GM21717 (cell line): ENCODE measurements around the gene ST7L.
"Not testable (repeated sequence)": the region's sequence is repeated elsewhere in the genome, so short reads cannot be mapped to it uniquely, and the experiment has no call there.

Experiments
- ATAC-seq: cut with Tn5 transposase; IDR thresholded peaks from one replicate; pipeline ENCODE4 v1.9.1; 2021; ENCODE audit warnings: mild to moderate bottlenecking, moderate library complexity; ENCODE audit not compliant: unreplicated experiment

The ST7L gene, protein sequence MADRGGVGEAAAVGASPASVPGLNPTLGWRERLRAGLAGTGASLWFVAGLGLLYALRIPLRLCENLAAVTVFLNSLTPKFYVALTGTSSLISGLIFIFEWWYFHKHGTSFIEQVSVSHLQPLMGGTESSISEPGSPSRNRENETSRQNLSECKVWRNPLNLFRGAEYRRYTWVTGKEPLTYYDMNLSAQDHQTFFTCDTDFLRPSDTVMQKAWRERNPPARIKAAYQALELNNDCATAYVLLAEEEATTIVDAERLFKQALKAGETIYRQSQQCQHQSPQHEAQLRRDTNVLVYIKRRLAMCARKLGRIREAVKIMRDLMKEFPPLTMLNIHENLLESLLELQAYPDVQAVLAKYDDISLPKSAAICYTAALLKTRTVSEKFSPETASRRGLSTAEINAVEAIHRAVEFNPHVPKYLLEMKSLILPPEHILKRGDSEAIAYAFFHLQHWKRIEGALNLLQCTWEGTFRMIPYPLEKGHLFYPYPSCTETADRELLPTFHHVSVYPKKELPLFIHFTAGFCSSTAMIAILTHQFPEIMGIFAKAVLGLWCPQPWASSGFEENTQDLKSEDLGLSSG

DNA sequence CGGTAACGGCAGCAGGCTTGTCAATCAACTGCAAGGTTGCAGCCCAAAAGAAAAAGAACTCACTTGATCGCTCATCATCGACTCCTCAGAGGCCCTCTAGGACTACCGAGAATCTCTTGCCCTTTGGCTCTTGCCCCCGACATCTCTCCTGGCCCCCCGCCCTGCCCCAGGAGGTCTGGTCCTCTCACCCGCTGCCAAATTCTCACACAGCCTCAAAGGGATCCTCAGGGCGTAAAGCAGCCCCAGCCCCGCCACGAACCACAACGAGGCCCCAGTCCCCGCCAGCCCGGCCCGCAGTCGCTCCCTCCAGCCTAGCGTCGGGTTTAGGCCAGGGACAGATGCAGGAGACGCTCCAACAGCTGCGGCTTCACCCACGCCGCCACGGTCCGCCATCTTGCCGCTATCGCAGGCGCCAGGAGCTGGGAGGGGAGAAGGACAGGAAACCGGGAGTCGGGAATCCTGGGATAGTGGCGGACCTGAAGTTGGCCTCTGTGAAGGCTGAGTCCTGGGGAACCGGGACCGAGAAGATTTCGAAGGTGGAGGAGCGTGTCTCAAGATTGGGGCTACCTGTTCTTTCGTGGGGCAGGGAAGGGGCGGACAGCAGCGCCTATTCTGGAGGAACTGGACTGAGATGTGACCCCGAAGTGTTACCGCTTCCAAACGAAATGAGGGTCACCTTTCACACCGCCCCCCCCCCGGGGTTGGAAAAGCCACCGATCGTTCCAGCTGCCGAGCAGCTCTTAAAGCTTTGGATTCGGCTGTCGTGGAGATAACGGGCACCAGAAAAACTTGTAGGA, at the start of gene ST7L:
ST7L (minus strand) TSS at position 421 of the 797 bp plus-strand sequence; CDS start at position 393, 28 bp downstream.
- no peak for ATAC-seq

DNA sequence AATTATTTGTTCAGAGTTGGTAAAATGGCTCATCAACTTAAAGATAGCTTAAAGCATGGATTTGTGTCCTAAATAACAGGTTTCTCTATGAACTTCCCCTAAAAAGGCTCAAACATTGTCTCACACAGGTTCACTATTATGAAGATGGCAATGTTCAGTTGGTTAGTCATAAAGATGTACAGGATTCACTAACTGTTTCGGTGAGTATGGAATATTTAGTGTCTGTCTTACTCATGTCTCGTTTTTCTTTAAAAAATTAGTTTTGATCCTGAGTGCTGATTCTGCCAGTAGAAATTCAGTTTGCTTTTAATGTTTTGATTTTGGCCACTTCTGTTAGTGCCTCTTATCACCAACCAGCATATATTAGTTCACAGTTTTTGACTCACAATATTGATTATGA, 48.0 kb upstream of the ST7L start:
- ATAC-seq: no peak

DNA sequence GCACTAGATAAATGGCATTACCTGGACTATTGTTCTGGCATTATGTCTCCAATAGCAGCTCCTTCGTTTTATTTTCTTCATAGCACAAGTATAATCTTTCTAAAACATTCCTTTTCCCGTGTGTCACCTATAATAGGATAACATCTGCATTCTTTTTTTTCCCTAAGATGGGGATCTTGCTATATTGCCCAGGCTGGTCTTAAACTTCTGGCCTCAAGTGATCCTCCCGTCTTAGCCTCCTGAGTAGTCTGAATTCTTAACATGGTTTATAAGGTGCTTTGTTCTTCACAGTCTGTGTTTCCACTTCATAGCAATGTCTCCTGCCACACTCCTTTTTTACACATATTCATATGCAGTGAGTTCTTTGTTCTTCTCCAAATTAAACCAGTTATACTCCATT, 46.9 kb upstream of the ST7L start:
- no peak for ATAC-seq

DNA sequence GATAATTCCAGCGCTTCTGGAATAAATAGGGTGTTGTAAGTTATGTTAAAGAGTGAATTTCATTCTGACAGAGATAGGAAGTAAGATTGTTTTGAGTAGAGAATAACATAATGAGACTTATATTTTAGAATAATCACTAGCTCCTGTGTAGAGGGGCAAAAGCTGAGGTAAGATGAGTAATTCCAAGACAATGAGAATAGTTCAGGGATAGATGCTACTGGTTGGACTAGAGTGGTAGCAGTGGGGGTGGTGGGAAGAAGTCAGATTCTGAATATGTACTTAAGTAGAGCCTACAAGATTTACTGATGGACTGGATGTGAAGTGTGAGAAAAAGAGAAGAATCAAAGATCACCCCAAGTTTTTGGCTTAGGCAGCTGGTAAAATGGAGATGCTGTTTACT, 32.3 kb upstream of the ST7L start:
- no peak for ATAC-seq

DNA sequence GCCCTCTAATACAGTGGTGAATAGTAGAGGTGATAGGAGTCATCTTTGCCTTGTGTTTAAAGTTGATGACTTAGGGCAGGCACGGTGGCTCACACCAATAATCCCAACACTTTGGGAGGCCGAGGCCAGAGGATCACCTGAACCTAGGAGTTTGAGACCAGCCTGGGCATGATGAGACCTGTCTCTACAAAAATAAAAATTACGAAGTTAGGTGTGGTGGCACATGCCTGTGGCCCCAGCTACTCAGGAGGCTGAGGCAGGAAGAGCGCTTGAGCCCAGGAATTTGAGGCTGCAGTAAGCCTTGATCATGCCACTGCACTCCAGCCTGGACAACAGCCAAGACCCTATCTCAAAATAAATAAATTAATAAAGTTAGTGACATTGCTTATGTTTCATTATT, 27.3 kb upstream of the ST7L start:
- no peak for ATAC-seq

DNA sequence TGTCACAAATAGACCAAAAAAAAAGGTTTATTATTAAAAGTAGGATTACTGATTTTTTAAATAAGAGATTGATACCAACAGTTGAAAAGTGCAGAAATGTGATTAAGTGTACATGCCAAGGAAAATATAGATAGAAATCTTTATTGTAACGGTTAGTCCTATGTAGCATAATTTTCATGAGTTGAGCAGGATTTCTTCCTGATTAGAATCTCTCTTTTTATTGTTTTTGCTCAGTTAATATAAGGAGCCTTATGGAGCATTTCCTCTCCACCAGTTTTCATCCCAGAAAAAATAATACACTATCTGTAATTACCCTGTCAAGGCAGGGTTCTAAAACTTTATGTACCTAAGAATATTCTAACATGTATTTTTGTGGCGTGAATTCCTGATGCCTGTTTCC, 24.1 kb upstream of the ST7L start:
- ATAC-seq: no peak

DNA sequence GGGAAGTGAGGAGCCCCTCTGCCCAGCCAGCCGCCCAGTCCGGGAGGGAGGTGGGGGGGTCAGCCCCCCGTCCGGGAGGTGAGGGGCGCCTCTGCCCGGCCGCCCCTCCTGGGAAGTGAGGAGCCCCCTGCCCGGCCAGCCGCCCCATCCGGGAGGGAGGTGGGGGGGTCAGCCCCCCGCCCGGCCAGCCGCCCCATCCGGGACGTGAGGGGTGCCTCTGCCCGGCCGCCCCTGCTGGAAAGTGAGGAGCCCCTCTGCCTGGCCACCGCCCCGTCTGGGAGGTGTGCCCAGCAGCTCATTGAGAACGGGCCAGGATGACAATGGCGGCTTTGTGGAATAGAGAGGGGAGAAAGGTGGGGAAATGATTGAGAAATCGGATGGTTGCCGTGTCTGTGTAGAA, 21.5 kb upstream of the ST7L start:
- not testable (repeated sequence) for ATAC-seq

DNA sequence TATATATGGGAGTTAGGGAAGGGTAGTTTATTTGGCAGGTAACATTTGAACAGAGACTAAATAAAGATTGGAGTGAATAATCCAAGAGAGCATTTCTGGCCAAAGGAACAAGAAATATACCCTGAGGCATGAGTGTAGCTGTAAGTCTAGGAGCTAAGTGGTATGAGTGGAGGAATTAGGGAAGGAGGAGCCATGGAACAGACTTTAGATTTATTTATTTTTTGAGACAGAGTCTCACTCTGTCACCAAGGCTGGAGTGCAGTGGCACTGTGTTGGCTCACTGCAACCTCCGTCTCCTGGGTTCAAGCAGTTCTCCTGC, 19.1 kb upstream of the ST7L start:
- ATAC-seq: no peak

DNA sequence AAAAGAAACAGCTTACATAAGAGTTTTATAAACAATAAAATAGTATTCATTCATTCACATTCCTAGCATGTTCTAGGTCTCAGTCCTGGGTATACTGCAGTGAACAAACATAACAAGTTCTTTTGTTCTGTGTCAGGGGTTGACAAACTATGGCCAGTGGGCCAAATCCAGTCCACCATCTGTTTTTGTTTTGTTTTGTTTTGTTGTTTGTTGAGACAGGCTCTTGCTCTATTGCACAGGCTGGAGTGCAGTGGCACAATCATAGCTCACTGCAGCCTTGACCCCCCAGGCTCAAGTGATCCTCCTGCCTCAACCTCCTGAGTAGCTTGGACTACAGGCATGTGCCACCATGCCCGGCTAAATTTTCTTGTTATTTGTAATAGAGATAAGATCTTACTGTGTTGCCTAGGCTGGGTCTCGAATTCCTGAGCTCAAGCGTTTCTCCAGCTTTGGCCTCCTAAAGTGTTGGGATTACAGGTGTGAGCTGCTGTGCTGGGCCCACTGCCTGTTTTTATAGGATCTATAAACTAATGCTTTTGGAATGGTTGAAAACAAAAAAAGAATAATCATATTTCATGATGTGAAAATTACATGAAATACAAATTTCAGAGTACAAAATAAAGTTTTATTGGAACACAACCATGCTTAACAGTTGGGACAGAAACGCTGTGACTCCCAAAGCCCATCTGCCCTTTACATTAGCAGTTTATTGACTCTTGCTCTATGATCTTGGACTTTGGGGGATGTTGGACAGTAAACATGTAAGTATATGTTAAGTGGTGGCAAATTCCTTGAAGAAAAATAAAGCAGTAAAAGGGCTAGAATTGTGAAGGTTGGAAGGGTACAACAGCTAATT, 18.5 kb upstream of the ST7L start:
- ATAC-seq: no peak

DNA sequence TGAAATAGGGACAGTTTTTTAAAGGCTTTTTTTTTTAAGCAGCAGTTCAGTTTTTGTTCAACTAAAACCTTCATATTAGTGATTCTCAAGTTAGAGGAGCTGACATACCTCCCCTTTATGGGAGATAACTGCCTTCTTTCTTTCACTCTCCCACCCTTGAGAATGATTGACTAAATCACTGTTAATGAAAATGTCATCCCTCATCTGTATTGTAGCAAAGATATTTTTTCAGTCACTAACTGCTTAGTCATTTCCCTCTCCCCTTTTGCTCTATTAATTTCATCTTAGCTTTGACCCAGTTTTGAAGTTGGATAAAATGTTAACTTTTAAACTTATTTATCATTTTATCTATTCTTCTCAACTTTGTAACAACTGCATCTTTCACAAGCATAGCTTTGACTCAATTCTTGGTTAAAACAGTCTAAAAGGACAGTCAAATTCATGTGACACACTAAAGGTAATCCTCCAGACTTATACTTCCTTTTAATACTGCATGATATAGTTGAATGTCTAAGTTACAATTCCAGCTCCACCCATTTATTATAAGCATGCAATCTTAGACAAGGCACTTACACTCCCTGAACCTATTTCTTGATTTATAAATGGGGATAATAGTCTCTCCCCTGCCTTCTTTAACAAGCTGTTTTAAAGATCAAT, 17.8 kb upstream of the ST7L start:
- no peak for ATAC-seq

DNA sequence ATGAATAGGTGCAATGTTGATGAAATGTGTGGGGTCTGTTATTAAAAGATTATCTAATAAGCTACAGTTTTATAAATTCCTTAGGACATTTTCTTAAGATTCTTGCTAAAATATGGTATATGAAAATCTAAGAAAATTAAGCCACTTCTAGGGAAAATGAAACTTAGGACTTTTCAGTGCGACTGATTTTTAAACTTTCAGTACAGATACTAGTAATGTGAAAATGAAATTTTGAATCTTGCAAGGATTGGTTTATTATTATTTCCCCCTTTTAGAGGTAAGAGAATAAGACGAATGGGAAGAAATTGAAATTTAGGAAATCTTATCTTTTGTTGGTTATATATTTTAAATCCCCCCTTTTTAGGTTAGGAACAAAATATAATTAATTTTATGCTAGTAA, 17.1 kb upstream of the ST7L start:
- peak; percentile 11 for ATAC-seq

DNA sequence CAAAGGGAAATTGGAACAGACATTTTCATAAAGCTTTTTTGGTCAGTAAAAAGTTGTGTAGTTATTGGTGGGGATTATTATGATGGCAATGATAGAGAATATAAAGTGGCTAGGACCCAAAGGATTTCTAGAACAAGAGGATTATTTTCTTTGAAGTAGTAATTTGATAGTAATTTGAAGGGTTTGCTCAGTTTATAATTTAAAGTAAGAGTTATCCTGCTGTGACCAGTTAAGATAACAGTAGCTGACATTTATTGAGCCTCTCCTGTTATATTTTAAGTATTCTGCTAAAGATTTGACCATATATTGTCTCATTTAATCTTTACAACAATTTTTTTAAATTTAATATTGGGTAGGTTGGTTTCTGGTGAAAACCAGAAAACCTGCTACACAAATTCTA, 15.4 kb upstream of the ST7L start:
- ATAC-seq: no peak

DNA sequence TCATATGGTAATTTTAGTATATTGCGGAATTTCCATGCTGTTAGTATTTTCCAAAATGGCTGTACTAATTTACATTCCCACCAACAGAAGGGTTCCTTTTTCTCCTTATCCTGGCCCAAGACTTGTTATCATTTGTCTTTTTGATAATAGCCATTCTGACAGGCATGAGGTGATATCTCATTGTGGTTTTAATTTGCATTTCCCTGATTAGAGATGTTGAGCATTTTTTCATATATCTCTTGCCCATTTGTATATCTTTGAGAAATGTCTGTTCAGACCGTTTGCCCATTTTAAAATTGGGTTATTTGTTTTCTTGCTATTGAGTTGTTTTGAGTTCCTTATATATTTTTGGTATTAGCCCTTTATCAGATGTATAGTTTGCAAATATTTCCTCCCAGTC, 14.7 kb upstream of the ST7L start:
- ATAC-seq: no peak

DNA sequence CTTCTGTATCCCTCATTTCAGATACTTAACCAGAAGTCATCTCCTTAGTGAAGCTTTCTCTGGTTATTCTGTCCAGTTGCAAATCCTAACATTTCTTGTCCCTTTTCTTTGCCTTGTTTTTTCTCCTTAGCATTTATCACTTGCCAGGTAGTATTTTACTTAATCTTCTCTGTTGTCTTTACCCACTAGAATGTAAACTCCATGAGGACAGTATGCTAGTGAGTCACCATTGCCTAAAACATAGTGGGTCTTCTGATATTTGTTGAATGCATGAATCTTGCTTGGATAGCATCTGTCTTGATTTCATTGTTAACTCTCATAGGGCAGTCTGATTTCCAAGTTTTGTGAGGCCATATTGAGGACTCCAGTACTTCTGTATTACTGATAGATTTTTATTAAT, 10.3 kb upstream of the ST7L start:
- no peak for ATAC-seq

DNA sequence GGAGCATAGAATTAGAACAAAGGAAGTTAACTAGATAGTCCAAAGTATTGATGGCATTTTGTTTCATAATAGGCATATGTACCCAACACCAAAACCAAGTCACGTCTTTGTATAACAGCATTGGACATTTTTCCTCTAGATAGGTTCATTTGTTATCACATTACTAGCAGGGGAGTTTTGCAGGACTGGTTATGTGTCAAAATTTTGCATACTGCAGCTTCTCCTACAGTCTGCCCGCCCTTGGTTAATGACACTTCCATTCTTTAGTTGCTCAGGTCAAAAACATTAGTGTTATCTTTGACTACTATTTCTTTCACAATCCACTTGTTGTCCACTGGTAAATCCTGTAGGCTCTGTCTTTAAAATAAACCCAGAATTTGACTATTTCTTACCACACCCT, 9.6 kb upstream of the ST7L start:
- no peak for ATAC-seq

DNA sequence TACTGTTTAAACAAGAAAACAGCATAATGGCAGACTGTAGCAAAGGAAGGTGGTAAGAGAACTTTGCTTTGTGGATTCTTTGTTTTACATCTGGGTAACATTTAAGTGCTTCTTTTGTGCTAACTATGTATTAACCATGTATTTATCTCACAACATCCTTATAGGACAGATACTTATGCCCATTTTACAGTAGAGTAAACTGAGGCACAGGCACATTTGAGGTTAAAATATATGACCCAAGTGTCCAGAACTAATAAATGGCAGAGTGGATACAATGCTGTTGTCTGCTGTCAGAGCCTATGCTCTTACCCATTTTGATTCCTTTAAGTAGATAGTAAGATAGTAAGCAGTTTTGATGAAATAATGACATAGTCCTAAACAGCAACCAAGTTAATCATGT, 7.9 kb upstream of the ST7L start:
- no peak for ATAC-seq

DNA sequence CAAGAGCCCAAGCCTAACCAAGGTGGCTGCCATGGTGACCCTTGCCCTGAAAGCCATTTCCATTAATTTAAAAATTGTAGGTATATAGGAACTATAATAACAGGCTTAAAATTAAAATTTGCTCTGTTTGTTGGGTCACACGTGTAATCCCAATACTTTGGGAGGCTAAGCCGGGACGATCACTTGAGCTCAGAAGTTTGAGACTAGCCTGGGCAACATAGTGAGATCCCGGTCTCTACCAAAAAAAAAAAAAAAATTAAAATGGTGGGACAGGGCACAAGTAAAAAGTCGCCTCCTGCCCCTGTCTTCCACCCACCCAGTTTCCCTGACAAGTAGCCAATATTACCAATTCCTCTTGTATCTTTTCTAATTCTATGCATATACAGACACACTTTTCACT, 7.3 kb upstream of the ST7L start:
- no peak for ATAC-seq

DNA sequence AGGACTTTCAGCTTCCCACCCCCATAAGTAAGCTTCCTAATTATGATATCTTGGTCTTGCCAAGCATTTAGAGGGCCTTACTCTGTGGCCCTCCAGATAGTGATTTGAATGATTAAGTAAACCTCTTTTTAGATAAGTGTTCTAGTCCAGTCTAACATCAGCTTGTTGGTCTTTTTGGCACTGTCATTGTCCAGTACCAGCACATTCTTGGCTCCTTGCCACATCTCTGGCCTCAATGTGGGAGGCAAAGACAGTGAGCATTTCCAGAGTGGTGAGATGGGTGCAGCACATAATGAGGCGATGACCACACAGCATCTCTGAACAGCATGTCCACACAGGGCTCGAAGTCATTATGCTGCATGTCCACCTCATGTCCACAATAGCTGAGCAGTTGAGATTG, 6.8 kb upstream of the ST7L start:
- no peak for ATAC-seq

DNA sequence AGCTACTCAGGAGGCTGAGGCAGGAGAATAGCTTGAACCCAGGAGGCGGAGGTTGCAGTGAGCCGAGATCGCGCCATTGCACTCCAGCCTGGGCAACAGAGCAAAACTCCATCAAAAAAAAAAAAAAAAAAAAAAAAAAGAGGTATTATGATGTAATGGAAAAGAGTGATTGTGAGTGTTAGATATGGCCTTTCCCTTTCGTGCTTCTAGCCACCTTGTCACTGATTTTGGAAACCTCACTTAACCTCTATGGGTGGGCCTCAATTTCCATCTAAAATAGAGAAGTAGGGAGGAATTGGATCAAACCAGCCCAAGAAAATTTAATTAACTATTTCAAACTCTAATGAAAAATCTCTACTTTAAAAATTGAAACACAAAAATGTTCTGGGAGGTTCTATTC, 5.6 kb upstream of the ST7L start:
- not testable (repeated sequence) for ATAC-seq

DNA sequence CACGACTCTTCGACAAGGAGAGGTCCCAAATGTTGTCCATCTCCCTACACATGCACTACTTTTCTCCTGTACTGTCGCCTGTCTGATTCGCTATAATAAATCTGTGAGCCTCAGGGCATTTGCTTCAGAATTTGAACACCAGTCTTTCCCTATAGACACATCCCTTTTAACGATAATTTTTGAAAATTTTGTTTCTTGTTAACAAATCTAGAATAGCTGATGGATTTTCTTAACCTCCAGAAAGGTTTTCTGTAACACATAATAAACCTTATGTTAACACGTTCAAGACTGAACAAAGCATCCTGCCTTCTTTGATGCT, 1.4 kb upstream of the ST7L start:
- no peak for ATAC-seq
